Lung (tissue), 12 donors: ENCODE measurements around the gene ADARB1. TPM values are rescaled to one million over a fixed set of nuclear protein-coding genes. Genes with fewer than 3 reads are reported as not detected.

Experiments used
- ATAC-seq: fragments of 200-7000 bp; cut with Tn5 transposase; one replicate; pipeline ENCODE4 v1.9.1; 2020; ENCODE audit warnings: moderate number of reproducible peaks; ENCODE audit not compliant: insufficient read depth, low FRiP score
- DNase-seq, 3 donors: peaks; one replicate each; pipeline ENCODE4 v3.0.0-alpha.2; 2013 to 2017
- H3K27ac ChIP-seq, 2 donors: one replicate each; pipeline ENCODE4 v1.5.1; 2013; ENCODE audit warnings: mild to moderate bottlenecking in 2 of 2, moderate library complexity in 2 of 2, control low read depth in 1 of 2, inconsistent platforms in 1 of 2, low read depth in 1 of 2, low read length in 1 of 2
- H3K27me3 ChIP-seq, 3 donors: one replicate each; pipeline ENCODE4 v1.5.1; 2013; ENCODE audit warnings: low read length in 2 of 3; ENCODE audit not compliant: control insufficient read depth in 3 of 3, insufficient read depth in 3 of 3
- H3K36me3 ChIP-seq, 4 donors: one replicate each; pipeline ENCODE4 v1.5.1; 2013; ENCODE audit warnings: low read length in 4 of 4, mild to moderate bottlenecking in 1 of 4, moderate library complexity in 1 of 4; ENCODE audit not compliant: control insufficient read depth in 4 of 4, insufficient read depth in 4 of 4
- H3K4me1 ChIP-seq, 5 donors: one replicate each; pipeline ENCODE4 v1.5.1; 2013; ENCODE audit warnings: low read length in 5 of 5, mild to moderate bottlenecking in 2 of 5, moderate library complexity in 1 of 5; ENCODE audit not compliant: control insufficient read depth in 5 of 5, insufficient read depth in 5 of 5
- H3K4me3 ChIP-seq: one replicate; pipeline ENCODE4 v1.5.1; 2013; ENCODE audit warnings: mild to moderate bottlenecking, control low read depth, moderate library complexity
- H3K9ac ChIP-seq, 2 donors: one replicate each; pipeline ENCODE4 v1.5.1; 2013; ENCODE audit warnings: low read length in 2 of 2, control low read depth in 1 of 2; ENCODE audit not compliant: insufficient read depth in 1 of 2
- H3K9me3 ChIP-seq, 4 donors: one replicate each; pipeline ENCODE4 v1.5.1; 2013; ENCODE audit warnings: low read length in 3 of 4, mild to moderate bottlenecking in 1 of 4, moderate library complexity in 1 of 4; ENCODE audit not compliant: control insufficient read depth in 4 of 4, insufficient read depth in 3 of 4
- WGBS, 2 donors: extraction: QIAGEN DNeasy Blood & Tissue Kit; methylation state at CpG; one replicate each; pipeline ENCODE4 v1.1.7; 2013; 5-methylcytosine and 5-hydroxymethylcytosine counted together
- polyA plus RNA-seq, 2 donors: library from polyadenylated mRNA; stranded (reverse); fragments of 200-250 nt; gene quantifications; one replicate each; pipeline ENCODE4 v1.2.1, GENCODE V29; 2013
- total RNA-seq, 2 donors: library from RNA; depleted of rRNA in 1 of 2; stranded (reverse); fragments of >200 nt in 1 of 2; gene quantifications; one replicate each; pipeline ENCODE4 v1.2.1, GENCODE V29; 2014 to 2021
- TF ChIP-seq, protein P1 (sequence below): IDR thresholded peaks from 2 replicates; pipeline ENCODE4 v1.5.1; 2012; ENCODE audit warnings: mild to moderate bottlenecking; ENCODE audit errors: control extremely low read depth, extremely low read depth
- donor health status: control.
- donor health status: control.
- donor health status: Bipolar disorder and iron deficiency.
- donor health status: healthy.
- donor health status: DM: yes; HTN: yes; CAD: no.

The ADARB1 gene
- total and polyA plus RNA-seq, 4 donors = 13.4 to 47.7 (median 32.6) TPM

DNA sequence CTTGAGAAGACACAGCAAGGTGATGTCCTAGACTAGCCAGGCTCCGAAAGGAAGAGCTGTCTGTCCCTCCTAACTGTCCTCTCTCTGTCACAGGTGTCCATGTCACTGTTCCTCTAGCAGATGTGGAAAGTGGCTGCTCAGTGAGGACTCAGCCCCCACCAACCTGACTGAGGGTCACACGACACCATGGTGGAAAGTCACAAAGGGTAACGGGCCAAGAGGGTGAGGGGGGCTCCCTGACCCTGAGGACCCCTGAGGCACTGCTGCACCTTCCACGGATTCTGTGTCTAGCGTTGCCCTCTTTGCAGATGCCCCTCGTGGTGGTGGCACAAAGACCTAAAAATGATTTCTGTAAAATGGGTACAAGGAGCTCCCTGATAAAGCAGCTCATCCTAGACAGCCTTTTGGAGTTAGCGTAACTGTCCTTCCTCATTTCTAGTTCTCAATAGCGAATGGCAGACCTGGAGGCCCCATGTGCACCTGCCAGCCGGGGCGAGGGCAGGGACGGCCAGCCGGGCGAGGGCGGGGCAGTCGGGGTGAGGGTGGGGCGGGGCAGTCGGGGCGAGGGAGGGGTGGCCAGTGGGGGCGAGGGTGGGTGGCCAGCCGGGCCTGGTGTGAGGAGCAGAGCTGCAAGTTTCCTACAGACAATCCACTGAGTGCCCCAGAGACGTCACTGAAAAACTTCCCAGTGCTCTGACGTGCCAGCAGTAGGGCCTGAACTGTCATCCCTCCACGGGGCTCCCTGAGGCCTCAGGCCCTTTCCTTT is 189.9 kb downstream of the ADARB1 start:
- Histone ChIP-seq H3K27me3 (no peaks in the 10 kb centered on the region), H3K9me3 (peaks cover 0 to 2% (median 0%) of the 10 kb centered on the region in 4 donors), H3K4me3 (no peak overlapping the region), H3K27ac (no peak overlapping the region), H3K36me3 (peaks cover 0 to 46% (median 16%) of the 10 kb centered on the region in 4 donors), H3K9ac (no peak overlapping the region), H3K4me1 (no peaks in the 10 kb centered on the region)
- 93 to 95% methylated on average over 23 of the region's 23 CpGs for WGBS, 2 donors
- TF ChIP-seq, protein P1, sequence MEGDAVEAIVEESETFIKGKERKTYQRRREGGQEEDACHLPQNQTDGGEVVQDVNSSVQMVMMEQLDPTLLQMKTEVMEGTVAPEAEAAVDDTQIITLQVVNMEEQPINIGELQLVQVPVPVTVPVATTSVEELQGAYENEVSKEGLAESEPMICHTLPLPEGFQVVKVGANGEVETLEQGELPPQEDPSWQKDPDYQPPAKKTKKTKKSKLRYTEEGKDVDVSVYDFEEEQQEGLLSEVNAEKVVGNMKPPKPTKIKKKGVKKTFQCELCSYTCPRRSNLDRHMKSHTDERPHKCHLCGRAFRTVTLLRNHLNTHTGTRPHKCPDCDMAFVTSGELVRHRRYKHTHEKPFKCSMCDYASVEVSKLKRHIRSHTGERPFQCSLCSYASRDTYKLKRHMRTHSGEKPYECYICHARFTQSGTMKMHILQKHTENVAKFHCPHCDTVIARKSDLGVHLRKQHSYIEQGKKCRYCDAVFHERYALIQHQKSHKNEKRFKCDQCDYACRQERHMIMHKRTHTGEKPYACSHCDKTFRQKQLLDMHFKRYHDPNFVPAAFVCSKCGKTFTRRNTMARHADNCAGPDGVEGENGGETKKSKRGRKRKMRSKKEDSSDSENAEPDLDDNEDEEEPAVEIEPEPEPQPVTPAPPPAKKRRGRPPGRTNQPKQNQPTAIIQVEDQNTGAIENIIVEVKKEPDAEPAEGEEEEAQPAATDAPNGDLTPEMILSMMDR = no peak
- DNase-seq (no peak), ATAC-seq (no peak)

GRCh38 chr21:45264912-45265515 is 190.6 kb downstream of the ADARB1 start:
- ATAC-seq (no peak), DNase-seq (peak in 1 of 3 donors; percentile 4)
- Histone ChIP-seq H3K36me3 (peaks cover 0 to 50% (median 21%) of the 10 kb centered on the region in 4 donors), H3K9me3 (peaks cover 0 to 2% (median 0%) of the 10 kb centered on the region in 4 donors), H3K4me1 (no peaks in the 10 kb centered on the region), H3K27me3 (no peaks in the 10 kb centered on the region), H3K4me3 (no peak overlapping the region), H3K27ac (no peak overlapping the region), H3K9ac (no peak overlapping the region)
- TF ChIP-seq, protein P1 = no peak
- 93 to 97% methylated on average over 33 to 34 of the region's 34 CpGs for WGBS, 2 donors

GRCh38 chr21:45265721-45266517 is 191.5 kb downstream of the ADARB1 start:
- TF ChIP-seq, protein P1 = no peak
- no peaks in the 10 kb centered on the region for H3K27me3 ChIP-seq
- 94 to 96% methylated on average over 36 of the region's 36 CpGs for WGBS, 2 donors
- ATAC-seq (no peak), DNase-seq (peak in 1 of 3 donors; percentile 4)
- no peak overlapping the region for H3K9ac ChIP-seq
- peaks cover 0 to 2% (median 0%) of the 10 kb centered on the region in 4 donors for H3K9me3 ChIP-seq
- no peaks in the 10 kb centered on the region for H3K4me1 ChIP-seq
- H3K4me3 ChIP-seq = no peak overlapping the region
- peaks cover 6 to 56% (median 29%) of the 10 kb centered on the region in 4 donors for H3K36me3 ChIP-seq
- H3K27ac ChIP-seq = no peak overlapping the region
